GM23338 (cell line): ENCODE measurements around the gene ADRA2B. TPM values are rescaled to one million over a fixed set of nuclear protein-coding genes. Genes with fewer than 3 reads are reported as not detected.
A peak's percentile ranks its signal among the peaks of the same experiment; 100 is the strongest.

ENCODE experiments used
- ATAC-seq: fragments of 200-7000 bp; cut with Tn5 transposase; 3 replicates; pipeline ENCODE4 v1.9.1; 2020
- DNase-seq: peaks from one replicate; pipeline ENCODE4 v3.0.0-alpha.2; 2015; ENCODE audit warnings: low spot score
- H2AFZ ChIP-seq: fragments of 200-600 bp; sonication (generic); 2 replicates; pipeline ENCODE4 v1.8.0; 2016; ENCODE audit warnings: antibody characterized with exemption, mild to moderate bottlenecking, moderate library complexity
- H3F3A ChIP-seq: fragments of 200-600 bp; sonication (generic); replicated peaks from 2 replicates; pipeline ENCODE4 v1.8.0; 2017; ENCODE audit warnings: antibody characterized with exemption, mixed run types, low read depth
- H3K27ac ChIP-seq: fragments of 200-600 bp; sonication (generic); 2 replicates; pipeline ENCODE4 v1.6.1; 2016; ENCODE audit warnings: low read depth
- H3K27me3 ChIP-seq: fragments of 200-600 bp; sonication (generic); 2 replicates; pipeline ENCODE4 v1.8.0; 2016; ENCODE audit warnings: mild to moderate bottlenecking, mixed run types, moderate library complexity; ENCODE audit not compliant: insufficient read depth
- H3K36me3 ChIP-seq: fragments of 200-600 bp; sonication (generic); 2 replicates; pipeline ENCODE4 v1.8.0; 2016; ENCODE audit warnings: mild to moderate bottlenecking; ENCODE audit not compliant: insufficient read depth
- H3K4me1 ChIP-seq: fragments of 200-600 bp; sonication (generic); 2 replicates; pipeline ENCODE4 v1.8.0; 2016; ENCODE audit warnings: mild to moderate bottlenecking, moderate library complexity; ENCODE audit not compliant: insufficient read depth
- H3K4me2 ChIP-seq: fragments of 200-600 bp; sonication (generic); 2 replicates; pipeline ENCODE4 v1.7.1; 2017; ENCODE audit warnings: mixed run types
- H3K4me3 ChIP-seq: fragments of 200-600 bp; sonication (generic); 2 replicates; pipeline ENCODE4 v1.6.1; 2016; ENCODE audit warnings: mixed run types
- H3K79me2 ChIP-seq: fragments of 200-600 bp; sonication (generic); replicated peaks from 2 replicates; pipeline ENCODE4 v1.8.0; 2017; ENCODE audit warnings: mild to moderate bottlenecking; ENCODE audit not compliant: insufficient read depth
- H3K9me2 ChIP-seq: fragments of 200-600 bp; sonication (generic); 2 replicates; pipeline ENCODE4 v1.8.0; 2017; ENCODE audit not compliant: insufficient read depth
- H4K20me1 ChIP-seq: fragments of 200-600 bp; sonication (generic); replicated peaks from 2 replicates; pipeline ENCODE4 v1.8.0; 2017; ENCODE audit warnings: mild to moderate bottlenecking; ENCODE audit not compliant: insufficient read depth
- H3K27ac Mint-ChIP-seq: 2 replicates; pipeline ENCODE4 v1.8.0; 2020; ENCODE audit warnings: inconsistent platforms, mild to moderate bottlenecking, moderate library complexity, mixed read lengths
- H3K27me3 Mint-ChIP-seq: 3 replicates; pipeline ENCODE4 v1.8.0; 2022; ENCODE audit warnings: low read depth, mild to moderate bottlenecking, moderate library complexity, mixed read lengths, inconsistent platforms; ENCODE audit not compliant: insufficient read depth, poor library complexity
- H3K36me3 Mint-ChIP-seq: 3 replicates; pipeline ENCODE4 v1.8.0; 2021; ENCODE audit warnings: low read depth, mild to moderate bottlenecking, inconsistent platforms, moderate library complexity, mixed read lengths
- H3K4me1 Mint-ChIP-seq: 3 replicates; pipeline ENCODE4 v1.8.0; 2020; ENCODE audit warnings: mild to moderate bottlenecking, inconsistent platforms, mixed read lengths
- H3K4me3 Mint-ChIP-seq: 3 replicates; pipeline ENCODE4 v1.8.0; 2021; ENCODE audit warnings: moderate library complexity, mild to moderate bottlenecking, inconsistent platforms, mixed read lengths
- H3K9me3 Mint-ChIP-seq: 3 replicates; pipeline ENCODE4 v1.8.0; 2020; ENCODE audit warnings: moderate library complexity, mild to moderate bottlenecking, inconsistent platforms, mixed read lengths
- EZH2phosphoT487 ChIP-seq: fragments of 200-600 bp; sonication (generic); IDR thresholded peaks from one replicate; pipeline ENCODE4 v1.8.1; 2018; ENCODE audit warnings: antibody characterized with exemption; ENCODE audit not compliant: unreplicated experiment
- JUNB ChIP-seq: IDR thresholded peaks from one replicate; pipeline ENCODE4 v1.6.1; 2016; ENCODE audit warnings: antibody characterized with exemption; ENCODE audit not compliant: unreplicated experiment
- NANOG ChIP-seq: IDR thresholded peaks from 2 replicates; pipeline ENCODE4 v1.6.1; 2016; ENCODE audit warnings: antibody characterized with exemption, borderline replicate concordance
- STAT1 ChIP-seq: IDR thresholded peaks from one replicate; pipeline ENCODE4 v1.6.1; 2016; ENCODE audit warnings: antibody characterized with exemption; ENCODE audit not compliant: unreplicated experiment
- ZNF114 ChIP-seq: fragments of 250-450 bp; sonication (Bioruptor Pico); IDR thresholded peaks from 2 replicates; pipeline ENCODE4 v1.5.0; 2020; ENCODE audit warnings: mild to moderate bottlenecking, moderate library complexity
- ZNF331 ChIP-seq: fragments of 250-450 bp; sonication (Bioruptor Pico); IDR thresholded peaks from 2 replicates; pipeline ENCODE4 v1.5.0; 2020; ENCODE audit warnings: low read depth, mild to moderate bottlenecking, moderate library complexity
- polyA plus RNA-seq: library from polyadenylated mRNA; unstranded; fragments of >200 nt; fragmentation: Nextera tagmentation; extraction: Ambion mirVana; gene quantifications from 2 replicates; pipeline ENCODE4 v1.2.1, GENCODE V29; 2016
- total RNA-seq: library from RNA; depleted of rRNA; stranded (reverse); fragments of >200 nt; shearing (Covaris generic); gene quantifications from 2 replicates; pipeline ENCODE4 v1.2.3, GENCODE V29; 2014
- TF ChIP-seq, protein P1 (sequence below): fragments of 250-450 bp; sonication (Bioruptor Pico); IDR thresholded peaks from 2 replicates; pipeline ENCODE4 v1.5.0; 2020; ENCODE audit warnings: mild to moderate bottlenecking, moderate library complexity
- TF ChIP-seq, protein P2 (sequence below): IDR thresholded peaks from one replicate; pipeline ENCODE4 v1.6.1; 2018; ENCODE audit warnings: antibody characterized with exemption; ENCODE audit not compliant: unreplicated experiment
- TF ChIP-seq, protein P3 (sequence below): IDR thresholded peaks from 2 replicates; pipeline ENCODE4 v1.6.1; 2016; ENCODE audit warnings: antibody characterized with exemption
- TF ChIP-seq, protein P4 (sequence below), 2 experiments: fragments of 200-600 bp in 1 of 2; sonication (generic) in 1 of 2; conservative IDR thresholded peaks; 2 replicates each; pipeline versions ENCODE4 v1.5.1 to v1.6.1; 2016 to 2017; ENCODE audit warnings: antibody characterized with exemption in 2 of 2, low read depth in 2 of 2, mild to moderate bottlenecking in 2 of 2, moderate library complexity in 1 of 2

ADRA2B gene
- total and polyA plus RNA-seq, 2 experiments from 2014 or later: 1.7 to 5.9 TPM

DNA sequence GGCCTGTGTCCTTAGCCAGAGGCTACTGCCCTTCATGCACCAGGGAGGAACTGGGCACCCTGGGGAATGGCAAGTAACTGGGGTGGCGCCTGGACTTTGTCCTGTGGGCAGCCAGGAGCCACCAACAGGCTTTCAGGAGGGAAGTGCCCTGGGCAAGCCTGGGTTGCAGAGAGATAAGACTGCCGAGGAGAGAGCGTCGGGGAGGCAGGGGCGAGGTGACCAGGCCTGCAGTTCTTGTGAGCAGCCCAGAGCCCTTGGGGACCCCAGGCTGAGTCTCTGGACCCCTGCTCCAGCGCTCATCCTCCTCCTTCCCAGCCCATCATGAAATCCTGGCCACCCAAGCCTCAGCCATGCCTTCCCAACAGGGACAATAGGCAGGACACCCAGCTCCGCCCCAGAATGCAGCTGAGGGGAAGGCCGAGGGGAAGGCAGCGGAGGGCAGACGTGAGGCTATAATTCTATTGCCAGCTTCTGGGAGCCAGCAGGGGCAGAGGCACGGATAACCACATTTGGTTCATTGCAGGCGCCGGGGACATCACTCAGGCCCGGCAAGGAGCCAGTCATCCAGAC, 25.1 kb downstream of the ADRA2B start (continued):
- TF ChIP-seq, protein P1, sequence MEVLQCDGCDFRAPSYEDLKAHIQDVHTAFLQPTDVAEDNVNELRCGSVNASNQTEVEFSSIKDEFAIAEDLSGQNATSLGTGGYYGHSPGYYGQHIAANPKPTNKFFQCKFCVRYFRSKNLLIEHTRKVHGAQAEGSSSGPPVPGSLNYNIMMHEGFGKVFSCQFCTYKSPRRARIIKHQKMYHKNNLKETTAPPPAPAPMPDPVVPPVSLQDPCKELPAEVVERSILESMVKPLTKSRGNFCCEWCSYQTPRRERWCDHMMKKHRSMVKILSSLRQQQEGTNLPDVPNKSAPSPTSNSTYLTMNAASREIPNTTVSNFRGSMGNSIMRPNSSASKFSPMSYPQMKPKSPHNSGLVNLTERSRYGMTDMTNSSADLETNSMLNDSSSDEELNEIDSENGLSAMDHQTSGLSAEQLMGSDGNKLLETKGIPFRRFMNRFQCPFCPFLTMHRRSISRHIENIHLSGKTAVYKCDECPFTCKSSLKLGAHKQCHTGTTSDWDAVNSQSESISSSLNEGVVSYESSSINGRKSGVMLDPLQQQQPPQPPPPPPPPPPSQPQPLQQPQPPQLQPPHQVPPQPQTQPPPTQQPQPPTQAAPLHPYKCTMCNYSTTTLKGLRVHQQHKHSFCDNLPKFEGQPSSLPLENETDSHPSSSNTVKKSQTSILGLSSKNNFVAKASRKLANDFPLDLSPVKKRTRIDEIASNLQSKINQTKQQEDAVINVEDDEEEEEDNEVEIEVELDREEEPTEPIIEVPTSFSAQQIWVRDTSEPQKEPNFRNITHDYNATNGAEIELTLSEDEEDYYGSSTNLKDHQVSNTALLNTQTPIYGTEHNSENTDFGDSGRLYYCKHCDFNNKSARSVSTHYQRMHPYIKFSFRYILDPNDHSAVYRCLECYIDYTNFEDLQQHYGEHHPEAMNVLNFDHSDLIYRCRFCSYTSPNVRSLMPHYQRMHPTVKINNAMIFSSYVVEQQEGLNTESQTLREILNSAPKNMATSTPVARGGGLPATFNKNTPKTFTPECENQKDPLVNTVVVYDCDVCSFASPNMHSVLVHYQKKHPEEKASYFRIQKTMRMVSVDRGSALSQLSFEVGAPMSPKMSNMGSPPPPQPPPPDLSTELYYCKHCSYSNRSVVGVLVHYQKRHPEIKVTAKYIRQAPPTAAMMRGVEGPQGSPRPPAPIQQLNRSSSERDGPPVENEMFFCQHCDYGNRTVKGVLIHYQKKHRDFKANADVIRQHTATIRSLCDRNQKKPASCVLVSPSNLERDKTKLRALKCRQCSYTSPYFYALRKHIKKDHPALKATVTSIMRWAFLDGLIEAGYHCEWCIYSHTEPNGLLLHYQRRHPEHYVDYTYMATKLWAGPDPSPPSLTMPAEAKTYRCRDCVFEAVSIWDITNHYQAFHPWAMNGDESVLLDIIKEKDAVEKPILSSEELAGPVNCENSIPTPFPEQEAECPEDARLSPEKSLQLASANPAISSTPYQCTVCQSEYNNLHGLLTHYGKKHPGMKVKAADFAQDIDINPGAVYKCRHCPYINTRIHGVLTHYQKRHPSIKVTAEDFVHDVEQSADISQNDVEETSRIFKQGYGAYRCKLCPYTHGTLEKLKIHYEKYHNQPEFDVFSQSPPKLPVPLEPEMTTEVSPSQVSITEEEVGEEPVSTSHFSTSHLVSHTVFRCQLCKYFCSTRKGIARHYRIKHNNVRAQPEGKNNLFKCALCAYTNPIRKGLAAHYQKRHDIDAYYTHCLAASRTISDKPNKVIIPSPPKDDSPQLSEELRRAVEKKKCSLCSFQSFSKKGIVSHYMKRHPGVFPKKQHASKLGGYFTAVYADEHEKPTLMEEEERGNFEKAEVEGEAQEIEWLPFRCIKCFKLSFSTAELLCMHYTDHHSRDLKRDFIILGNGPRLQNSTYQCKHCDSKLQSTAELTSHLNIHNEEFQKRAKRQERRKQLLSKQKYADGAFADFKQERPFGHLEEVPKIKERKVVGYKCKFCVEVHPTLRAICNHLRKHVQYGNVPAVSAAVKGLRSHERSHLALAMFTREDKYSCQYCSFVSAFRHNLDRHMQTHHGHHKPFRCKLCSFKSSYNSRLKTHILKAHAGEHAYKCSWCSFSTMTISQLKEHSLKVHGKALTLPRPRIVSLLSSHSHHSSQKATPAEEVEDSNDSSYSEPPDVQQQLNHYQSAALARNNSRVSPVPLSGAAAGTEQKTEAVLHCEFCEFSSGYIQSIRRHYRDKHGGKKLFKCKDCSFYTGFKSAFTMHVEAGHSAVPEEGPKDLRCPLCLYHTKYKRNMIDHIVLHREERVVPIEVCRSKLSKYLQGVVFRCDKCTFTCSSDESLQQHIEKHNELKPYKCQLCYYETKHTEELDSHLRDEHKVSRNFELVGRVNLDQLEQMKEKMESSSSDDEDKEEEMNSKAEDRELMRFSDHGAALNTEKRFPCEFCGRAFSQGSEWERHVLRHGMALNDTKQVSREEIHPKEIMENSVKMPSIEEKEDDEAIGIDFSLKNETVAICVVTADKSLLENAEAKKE: no peak
- TF ChIP-seq STAT1: no peak
- TF ChIP-seq, protein P2, sequence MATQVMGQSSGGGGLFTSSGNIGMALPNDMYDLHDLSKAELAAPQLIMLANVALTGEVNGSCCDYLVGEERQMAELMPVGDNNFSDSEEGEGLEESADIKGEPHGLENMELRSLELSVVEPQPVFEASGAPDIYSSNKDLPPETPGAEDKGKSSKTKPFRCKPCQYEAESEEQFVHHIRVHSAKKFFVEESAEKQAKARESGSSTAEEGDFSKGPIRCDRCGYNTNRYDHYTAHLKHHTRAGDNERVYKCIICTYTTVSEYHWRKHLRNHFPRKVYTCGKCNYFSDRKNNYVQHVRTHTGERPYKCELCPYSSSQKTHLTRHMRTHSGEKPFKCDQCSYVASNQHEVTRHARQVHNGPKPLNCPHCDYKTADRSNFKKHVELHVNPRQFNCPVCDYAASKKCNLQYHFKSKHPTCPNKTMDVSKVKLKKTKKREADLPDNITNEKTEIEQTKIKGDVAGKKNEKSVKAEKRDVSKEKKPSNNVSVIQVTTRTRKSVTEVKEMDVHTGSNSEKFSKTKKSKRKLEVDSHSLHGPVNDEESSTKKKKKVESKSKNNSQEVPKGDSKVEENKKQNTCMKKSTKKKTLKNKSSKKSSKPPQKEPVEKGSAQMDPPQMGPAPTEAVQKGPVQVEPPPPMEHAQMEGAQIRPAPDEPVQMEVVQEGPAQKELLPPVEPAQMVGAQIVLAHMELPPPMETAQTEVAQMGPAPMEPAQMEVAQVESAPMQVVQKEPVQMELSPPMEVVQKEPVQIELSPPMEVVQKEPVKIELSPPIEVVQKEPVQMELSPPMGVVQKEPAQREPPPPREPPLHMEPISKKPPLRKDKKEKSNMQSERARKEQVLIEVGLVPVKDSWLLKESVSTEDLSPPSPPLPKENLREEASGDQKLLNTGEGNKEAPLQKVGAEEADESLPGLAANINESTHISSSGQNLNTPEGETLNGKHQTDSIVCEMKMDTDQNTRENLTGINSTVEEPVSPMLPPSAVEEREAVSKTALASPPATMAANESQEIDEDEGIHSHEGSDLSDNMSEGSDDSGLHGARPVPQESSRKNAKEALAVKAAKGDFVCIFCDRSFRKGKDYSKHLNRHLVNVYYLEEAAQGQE: no peak

DNA sequence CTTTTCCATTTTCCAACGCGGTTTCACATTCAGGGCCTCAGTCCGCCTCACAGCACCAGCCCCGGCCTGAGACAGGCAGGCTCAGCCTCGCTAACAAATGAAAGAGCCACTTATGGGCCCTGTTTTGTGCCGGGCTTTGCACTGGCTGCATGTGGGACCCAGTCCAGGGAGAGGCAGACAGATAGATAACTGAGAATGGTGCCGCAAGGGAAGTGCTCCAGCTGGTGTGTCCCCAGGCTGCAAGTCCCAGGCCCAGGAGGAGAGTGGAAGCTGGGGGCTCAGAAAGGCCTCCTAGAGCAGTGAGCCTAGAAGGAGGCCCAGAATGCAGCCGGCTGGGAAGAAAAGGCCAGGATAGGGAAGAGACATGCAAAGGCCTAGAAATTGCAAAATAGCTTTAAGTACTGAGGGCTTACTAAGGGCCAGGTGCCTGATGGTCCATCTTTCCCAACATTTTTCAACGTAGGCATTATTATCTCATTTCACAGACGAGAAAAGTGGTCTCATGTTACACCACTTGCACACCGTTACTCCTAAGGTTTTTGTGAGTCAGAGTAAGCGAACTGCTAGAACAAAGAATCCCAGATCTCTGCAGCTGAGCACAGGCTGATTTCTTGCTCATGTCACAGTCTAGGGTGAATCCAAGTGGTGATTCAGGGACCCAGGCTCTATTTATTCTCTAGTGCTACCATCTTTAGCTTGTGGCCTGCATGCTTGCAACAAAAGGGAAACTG, 26.0 kb downstream of the ADRA2B start:
- H4K20me1 ChIP-seq: no peaks in the 10 kb centered on the region
- Mint-ChIP-seq H3K9me3 (no peaks in the 10 kb centered on the region), H3K4me3 (no peak overlapping the region), H3K27ac (no peak overlapping the region), H3K4me1 (peaks cover 21% of the 10 kb centered on the region), H3K36me3 (no peaks in the 10 kb centered on the region; the same call in 2 of the 3 replicates), H3K27me3 (peaks cover 6% of the 10 kb centered on the region)
- peaks cover 7% of the 10 kb centered on the region; the same call in 1 of the 2 replicates for H3K4me1 ChIP-seq
- H3K4me2 ChIP-seq: no peak overlapping the region
- no peaks in the 10 kb centered on the region for H3F3A ChIP-seq
- ATAC-seq: no peak; the same call in 2 of the 3 replicates
- no peaks in the 10 kb centered on the region for H3K27me3 ChIP-seq
- no peaks in the 10 kb centered on the region; the same call in 1 of the 2 replicates for H3K9me2 ChIP-seq
- DNase-seq: no peak
- no peak overlapping the region for H3K27ac ChIP-seq
- no peaks in the 10 kb centered on the region for H3K79me2 ChIP-seq
- no peaks in the 10 kb centered on the region for H3K36me3 ChIP-seq
- peak overlapping the region; percentile 94 for H2AFZ ChIP-seq
- H3K4me3 ChIP-seq: no peak overlapping the region
- TF ChIP-seq ZNF331 (CRISPR knock-in tag) (no peak), JUNB (no peak), EZH2phosphoT487 (no peak), NANOG (no peak), ZNF114 (CRISPR knock-in tag) (no peak)
- TF ChIP-seq, protein P3, sequence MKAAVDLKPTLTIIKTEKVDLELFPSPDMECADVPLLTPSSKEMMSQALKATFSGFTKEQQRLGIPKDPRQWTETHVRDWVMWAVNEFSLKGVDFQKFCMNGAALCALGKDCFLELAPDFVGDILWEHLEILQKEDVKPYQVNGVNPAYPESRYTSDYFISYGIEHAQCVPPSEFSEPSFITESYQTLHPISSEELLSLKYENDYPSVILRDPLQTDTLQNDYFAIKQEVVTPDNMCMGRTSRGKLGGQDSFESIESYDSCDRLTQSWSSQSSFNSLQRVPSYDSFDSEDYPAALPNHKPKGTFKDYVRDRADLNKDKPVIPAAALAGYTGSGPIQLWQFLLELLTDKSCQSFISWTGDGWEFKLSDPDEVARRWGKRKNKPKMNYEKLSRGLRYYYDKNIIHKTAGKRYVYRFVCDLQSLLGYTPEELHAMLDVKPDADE: no peak
- TF ChIP-seq, protein P4, sequence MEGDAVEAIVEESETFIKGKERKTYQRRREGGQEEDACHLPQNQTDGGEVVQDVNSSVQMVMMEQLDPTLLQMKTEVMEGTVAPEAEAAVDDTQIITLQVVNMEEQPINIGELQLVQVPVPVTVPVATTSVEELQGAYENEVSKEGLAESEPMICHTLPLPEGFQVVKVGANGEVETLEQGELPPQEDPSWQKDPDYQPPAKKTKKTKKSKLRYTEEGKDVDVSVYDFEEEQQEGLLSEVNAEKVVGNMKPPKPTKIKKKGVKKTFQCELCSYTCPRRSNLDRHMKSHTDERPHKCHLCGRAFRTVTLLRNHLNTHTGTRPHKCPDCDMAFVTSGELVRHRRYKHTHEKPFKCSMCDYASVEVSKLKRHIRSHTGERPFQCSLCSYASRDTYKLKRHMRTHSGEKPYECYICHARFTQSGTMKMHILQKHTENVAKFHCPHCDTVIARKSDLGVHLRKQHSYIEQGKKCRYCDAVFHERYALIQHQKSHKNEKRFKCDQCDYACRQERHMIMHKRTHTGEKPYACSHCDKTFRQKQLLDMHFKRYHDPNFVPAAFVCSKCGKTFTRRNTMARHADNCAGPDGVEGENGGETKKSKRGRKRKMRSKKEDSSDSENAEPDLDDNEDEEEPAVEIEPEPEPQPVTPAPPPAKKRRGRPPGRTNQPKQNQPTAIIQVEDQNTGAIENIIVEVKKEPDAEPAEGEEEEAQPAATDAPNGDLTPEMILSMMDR (conservative IDR thresholded peaks at IDR 0.05; ENCODE audit: low read depth in 2 of 2): no peak
